ENCODE results near the gene DHRSX. TPM values are rescaled to one million over a fixed set of nuclear protein-coding genes. Genes with fewer than 3 reads are reported as not detected.
"Not testable (repeated sequence)": the region's sequence is repeated elsewhere in the genome, so short reads cannot be mapped to it uniquely, and the experiment has no call there.

Gene DHRSX
- total RNA-seq, 2 experiments from 2014 or later, result 13.8 to 17.7 TPM

- H3K27ac Mint-ChIP-seq, result no peak overlapping the region
- DNase-seq (no peak), ATAC-seq (no peak)
- no peak overlapping the region for H3K4me3 Mint-ChIP-seq
- ChIA-PET POLR2A (no interaction called here), CTCF (no interaction called here)
- H3K27me3 Mint-ChIP-seq, result no peaks in the 10 kb centered on the region
- peaks cover 3% of the 10 kb centered on the region for H3K9me3 Mint-ChIP-seq (ENCODE audit: low read depth)
- H3K36me3 Mint-ChIP-seq (ENCODE audit: low read depth), result peaks cover 27% of the 10 kb centered on the region
- intact Hi-C loops (cut with DNase I, micrococcal nuclease), result no loop called here
- H3K4me1 Mint-ChIP-seq, result no peaks in the 10 kb centered on the region
Observed at GRCh38 chrX:2320089-2320488, 180.7 kb downstream of the DHRSX start.

- ChIA-PET POLR2A (no interaction called here), CTCF (no interaction called here)
- Mint-ChIP-seq H3K36me3 (ENCODE audit: low read depth) (peaks cover 19% of the 10 kb centered on the region), H3K27ac (no peak overlapping the region), H3K9me3 (ENCODE audit: low read depth) (peaks cover 3% of the 10 kb centered on the region), H3K27me3 (no peaks in the 10 kb centered on the region), H3K4me3 (no peak overlapping the region), H3K4me1 (no peaks in the 10 kb centered on the region)
- intact Hi-C loops (cut with DNase I, micrococcal nuclease), result no loop called here
- ATAC-seq (no peak), DNase-seq (no peak)
Observed at GRCh38 chrX:2318371-2318770, 182.4 kb downstream of the DHRSX start.

- no peak overlapping the region for H3K27ac Mint-ChIP-seq
- peaks cover 3% of the 10 kb centered on the region for H3K9me3 Mint-ChIP-seq (ENCODE audit: low read depth)
- no peak overlapping the region for H3K4me3 Mint-ChIP-seq
- H3K36me3 Mint-ChIP-seq (ENCODE audit: low read depth), result peaks cover 16% of the 10 kb centered on the region
- H3K27me3 Mint-ChIP-seq, result no peaks in the 10 kb centered on the region
- no peaks in the 10 kb centered on the region for H3K4me1 Mint-ChIP-seq
- intact Hi-C loops (cut with DNase I, micrococcal nuclease), result no loop called here
- DNase-seq (no peak), ATAC-seq (no peak)
- POLR2A ChIA-PET, result no interaction called here
- CTCF ChIA-PET, result no interaction called here
Observed at GRCh38 chrX:2317527-2318055, 183.2 kb downstream of the DHRSX start.

- no peak for DNase-seq
- Mint-ChIP-seq H3K27ac (no peak overlapping the region), H3K36me3 (ENCODE audit: low read depth) (peaks cover 19% of the 10 kb centered on the region), H3K4me3 (no peak overlapping the region), H3K4me1 (no peaks in the 10 kb centered on the region), H3K9me3 (ENCODE audit: low read depth) (peaks cover 6% of the 10 kb centered on the region), H3K27me3 (no peaks in the 10 kb centered on the region)
- intact Hi-C loops (cut with DNase I, micrococcal nuclease), result no loop called here
- ChIA-PET CTCF (no interaction called here), POLR2A (no interaction called here)
- no peak for ATAC-seq
Observed at GRCh38 chrX:2316534-2316933, 184.2 kb downstream of the DHRSX start.

GRCh38 chrX:2315434-2315833, 185.3 kb downstream of the DHRSX start:
- DNase-seq, result no peak
- intact Hi-C loops (cut with DNase I, micrococcal nuclease), result no loop called here
- H3K27me3 Mint-ChIP-seq, result no peaks in the 10 kb centered on the region
- no peak for ATAC-seq
- H3K27ac Mint-ChIP-seq, result no peak overlapping the region
- H3K4me3 Mint-ChIP-seq, result no peak overlapping the region
- ChIA-PET CTCF (no interaction called here), POLR2A (no interaction called here)
- peaks cover 6% of the 10 kb centered on the region for H3K9me3 Mint-ChIP-seq (ENCODE audit: low read depth)
- H3K36me3 Mint-ChIP-seq (ENCODE audit: low read depth), result peaks cover 22% of the 10 kb centered on the region
- no peaks in the 10 kb centered on the region for H3K4me1 Mint-ChIP-seq

GRCh38 chrX:2314831-2315365, 185.9 kb downstream of the DHRSX start:
- intact Hi-C loops (cut with DNase I, micrococcal nuclease), result no loop called here
- Mint-ChIP-seq H3K4me1 (no peaks in the 10 kb centered on the region), H3K36me3 (ENCODE audit: low read depth) (peaks cover 24% of the 10 kb centered on the region), H3K4me3 (no peak overlapping the region), H3K9me3 (ENCODE audit: low read depth) (peaks cover 6% of the 10 kb centered on the region), H3K27ac (no peak overlapping the region), H3K27me3 (no peaks in the 10 kb centered on the region)
- ATAC-seq (no peak), DNase-seq (no peak)
- ChIA-PET CTCF (no interaction called here), POLR2A (no interaction called here)

- ATAC-seq (no peak), DNase-seq (no peak)
- peaks cover 24% of the 10 kb centered on the region for H3K36me3 Mint-ChIP-seq (ENCODE audit: low read depth)
- intact Hi-C loops (cut with DNase I, micrococcal nuclease), result no loop called here
- H3K27me3 Mint-ChIP-seq, result no peaks in the 10 kb centered on the region
- no peak overlapping the region for H3K27ac Mint-ChIP-seq
- ChIA-PET CTCF (no interaction called here), POLR2A (no interaction called here)
- H3K4me3 Mint-ChIP-seq, result no peak overlapping the region
- H3K4me1 Mint-ChIP-seq, result no peaks in the 10 kb centered on the region
- H3K9me3 Mint-ChIP-seq (ENCODE audit: low read depth), result peaks cover 6% of the 10 kb centered on the region
Observed at GRCh38 chrX:2313864-2314640, 186.7 kb downstream of the DHRSX start.

GRCh38 chrX:2312061-2312591, 188.7 kb downstream of the DHRSX start:
- H3K9me3 Mint-ChIP-seq (ENCODE audit: low read depth); H3K4me1 Mint-ChIP-seq; DNase-seq; ATAC-seq; H3K4me3 Mint-ChIP-seq; H3K27ac Mint-ChIP-seq; H3K27me3 Mint-ChIP-seq; CTCF ChIA-PET; intact Hi-C loops (cut with DNase I, micrococcal nuclease); POLR2A ChIA-PET: not testable (repeated sequence)
- peaks cover 29% of the 10 kb centered on the region for H3K36me3 Mint-ChIP-seq (ENCODE audit: low read depth)

GRCh38 chrX:2311501-2311900, 189.3 kb downstream of the DHRSX start:
- no peak for ATAC-seq
- Mint-ChIP-seq H3K27me3 (no peaks in the 10 kb centered on the region), H3K9me3 (ENCODE audit: low read depth) (peaks cover 7% of the 10 kb centered on the region), H3K36me3 (ENCODE audit: low read depth) (peaks cover 36% of the 10 kb centered on the region), H3K27ac (no peak overlapping the region), H3K4me3 (no peak overlapping the region), H3K4me1 (no peaks in the 10 kb centered on the region)
- POLR2A ChIA-PET, result no interaction called here
- CTCF ChIA-PET, result no interaction called here
- intact Hi-C loops (cut with DNase I, micrococcal nuclease), result no loop called here
- no peak for DNase-seq

- intact Hi-C loops (cut with DNase I, micrococcal nuclease), result no loop called here
- ChIA-PET CTCF (no interaction called here), POLR2A (no interaction called here)
- Mint-ChIP-seq H3K4me3 (no peak overlapping the region), H3K36me3 (ENCODE audit: low read depth) (peaks cover 36% of the 10 kb centered on the region), H3K4me1 (no peaks in the 10 kb centered on the region), H3K9me3 (ENCODE audit: low read depth) (peaks cover 14% of the 10 kb centered on the region), H3K27ac (no peak overlapping the region), H3K27me3 (no peaks in the 10 kb centered on the region)
- ATAC-seq (no peak), DNase-seq (no peak)
Observed at GRCh38 chrX:2301901-2302300, 198.9 kb downstream of the DHRSX start.

- POLR2A ChIA-PET, result no interaction called here
- Mint-ChIP-seq H3K27me3 (no peaks in the 10 kb centered on the region), H3K27ac (no peak overlapping the region)
Observed at GRCh38 chrX:2299871-2300270, 200.9 kb downstream of the DHRSX start.

GRCh38 chrX:2286731-2287130, 214.0 kb downstream of the DHRSX start:
- CTCF ChIA-PET, result no interaction called here
- POLR2A ChIA-PET, result no interaction called here
- DNase-seq (no peak), ATAC-seq (no peak)
- Mint-ChIP-seq H3K9me3 (ENCODE audit: low read depth) (peaks cover 4% of the 10 kb centered on the region), H3K27me3 (no peaks in the 10 kb centered on the region), H3K27ac (no peak overlapping the region), H3K4me1 (no peaks in the 10 kb centered on the region), H3K36me3 (ENCODE audit: low read depth) (peaks cover 50% of the 10 kb centered on the region), H3K4me3 (no peak overlapping the region)
- intact Hi-C loops (cut with DNase I, micrococcal nuclease), result no loop called here

More at GRCh38 chrX:2299871-2300270, 200.9 kb downstream of the DHRSX start:
- Mint-ChIP-seq H3K9me3 (ENCODE audit: low read depth) (peaks cover 18% of the 10 kb centered on the region), H3K4me1 (no peaks in the 10 kb centered on the region), H3K4me3 (no peak overlapping the region), H3K36me3 (ENCODE audit: low read depth) (peaks cover 20% of the 10 kb centered on the region)
- DNase-seq (no peak), ATAC-seq (no peak)
- intact Hi-C loops (cut with DNase I, micrococcal nuclease), result no loop called here
- CTCF ChIA-PET, result no interaction called here
